ENCODE results near the gene NUSAP1. TPM values are rescaled to one million over a fixed set of nuclear protein-coding genes. Genes with fewer than 3 reads are reported as not detected.

NUSAP1 gene
- total and polyA plus RNA-seq, 10 of the 15 experiments (the other 5 are each of a cell fraction or from before 2014, with no cell fraction given) = 158 to 315 (median 229) TPM

GRCh38 chr15:41323611-41324010, 9.1 kb upstream of the NUSAP1 start:
- Histone ChIP-seq H3K9me3 (replicated peaks; ENCODE audit: control insufficient read depth, insufficient read depth, low read length) (no peaks in the 10 kb centered on the region), H3K79me2 (ENCODE audit: control insufficient read depth, insufficient read depth, low read length) (no peaks in the 10 kb centered on the region), H4K20me1 (ENCODE audit: control insufficient read depth, insufficient read depth) (no peaks in the 10 kb centered on the region), H2AFZ (ENCODE audit: control insufficient read depth, low read depth, low read length) (no peak overlapping the region), H3K4me2 (ENCODE audit: control insufficient read depth, insufficient read depth) (peak overlapping the region; percentile 47; the same call in 1 of the 2 replicates), H3K27ac (ENCODE audit: control insufficient read depth, insufficient read depth) (no peak overlapping the region), H3K4me1 (ENCODE audit: control insufficient read depth, insufficient read depth, low read length) (peaks cover 3% of the 10 kb centered on the region; the same call in 1 of the 2 replicates), H3K36me3 (ENCODE audit: control insufficient read depth in 2 of 2, insufficient read depth in 2 of 2, low read length in 1 of 2) (no peaks in the 10 kb centered on the region; a peak in 1 of 4 replicates), H3K27me3 (replicated peaks in 1 of 2; ENCODE audit: control insufficient read depth in 2 of 2, insufficient read depth in 2 of 2, low read length in 1 of 2) (no peaks in the 10 kb centered on the region), H3K9ac (ENCODE audit: control insufficient read depth, insufficient read depth, low read length) (no peak overlapping the region), H3K4me3 (no peak overlapping the region)
- CTCF ChIA-PET = interaction anchor here (0.8 to 2.8 kb wide), 6 partner anchors 9 to 177 kb away, joined by 3 to 15 read pairs (median 4); partner anchors contain the start of genes NUSAP1 and OIP5
- intact Hi-C loops (cut with micrococcal nuclease; ENCODE audit: unreplicated experiment) = no loop called here
- in situ Hi-C loops (cut with MboI) = no loop called here
- POLR2A ChIA-PET = interaction anchor here (0.6 to 2.3 kb wide), 6 partner anchors 9 to 211 kb away, joined by 3 to 11 read pairs (median 5); partner anchors contain the start of genes NUSAP1 and OIP5
- RAD21 ChIA-PET (ENCODE audit: unreplicated experiment) = interaction anchor here (0.6 to 2.0 kb wide), 5 partner anchors 9 to 280 kb away, joined by 3 to 11 read pairs (median 3); partner anchors contain the start of genes CHP1, NUSAP1 and OIP5
- WGBS (ENCODE audit: insufficient coverage, insufficient replicate concordance, low lambda C conversion rate, missing lambda C conversion rate) = 100% methylated on average over 1 of the region's 1 CpG
- DNase-seq (ENCODE audit: low read depth, low spot score) (no peak), FAIRE-seq (peak; percentile 96), ATAC-seq (peak; percentile 88)
- no TSS peak for BruUV-seq (replicated peaks)
- SMC1A ChIA-PET (ENCODE audit: uncharacterized antibody, unreplicated experiment) = interaction anchor here (0.6 to 2.8 kb wide), 9 partner anchors 9 to 38 kb away, joined by 3 to 14 read pairs (median 4); partner anchors contain the start of genes NUSAP1 and OIP5
- TF ChIP-seq IKZF2 (IDR thresholded peaks at IDR 0.05) = peak in 1 of 2 experiments; percentile 44; a peak in 2 of 4 replicates
- peak; percentile 47; the same call in 1 of the 2 replicates for TF ChIP-seq ATF7 (IDR thresholded peaks at IDR 0.05; ENCODE audit: low read depth)
- TF ChIP-seq, protein P1, sequence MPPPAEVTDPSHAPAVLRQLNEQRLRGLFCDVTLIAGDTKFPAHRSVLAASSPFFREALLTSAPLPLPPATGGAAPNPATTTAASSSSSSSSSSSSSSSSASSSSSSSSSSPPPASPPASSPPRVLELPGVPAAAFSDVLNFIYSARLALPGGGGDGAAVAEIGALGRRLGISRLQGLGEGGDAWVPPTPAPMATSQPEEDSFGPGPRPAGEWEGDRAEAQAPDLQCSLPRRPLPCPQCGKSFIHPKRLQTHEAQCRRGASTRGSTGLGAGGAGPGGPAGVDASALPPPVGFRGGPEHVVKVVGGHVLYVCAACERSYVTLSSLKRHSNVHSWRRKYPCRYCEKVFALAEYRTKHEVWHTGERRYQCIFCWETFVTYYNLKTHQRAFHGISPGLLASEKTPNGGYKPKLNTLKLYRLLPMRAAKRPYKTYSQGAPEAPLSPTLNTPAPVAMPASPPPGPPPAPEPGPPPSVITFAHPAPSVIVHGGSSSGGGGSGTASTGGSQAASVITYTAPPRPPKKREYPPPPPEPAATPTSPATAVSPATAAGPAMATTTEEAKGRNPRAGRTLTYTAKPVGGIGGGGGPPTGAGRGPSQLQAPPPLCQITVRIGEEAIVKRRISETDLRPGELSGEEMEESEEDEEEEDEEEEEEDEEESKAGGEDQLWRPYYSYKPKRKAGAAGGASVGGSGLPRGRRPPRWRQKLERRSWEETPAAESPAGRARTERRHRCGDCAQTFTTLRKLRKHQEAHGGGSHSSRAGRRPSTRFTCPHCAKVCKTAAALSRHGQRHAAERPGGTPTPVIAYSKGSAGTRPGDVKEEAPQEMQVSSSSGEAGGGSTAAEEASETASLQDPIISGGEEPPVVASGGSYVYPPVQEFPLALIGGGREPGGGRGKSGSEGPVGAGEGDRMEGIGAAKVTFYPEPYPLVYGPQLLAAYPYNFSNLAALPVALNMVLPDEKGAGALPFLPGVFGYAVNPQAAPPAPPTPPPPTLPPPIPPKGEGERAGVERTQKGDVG (CRISPR knock-in tag; IDR thresholded peaks at IDR 0.05) = no peak
- TF ChIP-seq MTA2 (IDR thresholded peaks at IDR 0.05; ENCODE audit: low read depth) = 0 out of 2 replicates have a peak, but pooled peaks have one; percentile 17
- no peak for TF ChIP-seq ETV6 (conservative IDR thresholded peaks at IDR 0.05 in 1 of 2, IDR thresholded peaks at IDR 0.05 in 1 of 2; ENCODE audit: borderline replicate concordance in 1 of 2, low read depth in 1 of 2)
- no peak for TF ChIP-seq CTCF (IDR thresholded peaks at IDR 0.05 in 2 of 3, conservative IDR thresholded peaks at IDR 0.05 in 1 of 3; ENCODE audit: control insufficient read depth in 2 of 3, extremely low read depth in 1 of 3, insufficient read depth in 1 of 3, low read depth in 3 of 3, low read length in 3 of 3)
- TF ChIP-seq SMARCA5 (IDR thresholded peaks at IDR 0.05) = 0 out of 2 replicates have a peak, but pooled peaks have one; percentile 29
- no peak for TF ChIP-seq HDAC6 (IDR thresholded peaks at IDR 0.05; ENCODE audit: unreplicated experiment)
- peak; percentile 46; the same call in 1 of the 2 replicates for TF ChIP-seq SPI1 (IDR thresholded peaks at IDR 0.05; ENCODE audit: borderline replicate concordance, insufficient read depth, low read depth, low read length)
- TF ChIP-seq TBL1XR1 (IDR thresholded peaks at IDR 0.05; ENCODE audit: low read depth, low read length) = no peak
- TF ChIP-seq BHLHE40 (IDR thresholded peaks at IDR 0.05; ENCODE audit: borderline replicate concordance in 1 of 2, low read depth in 2 of 2, low read length in 1 of 2) = peak in 1 of 2 experiments; percentile 24; a peak in 1 of 4 replicates

All from GM12878 (cell line).